H9 (cell line): Measurements from ENCODE around the gene THAP3. TPM values are rescaled to one million over a fixed set of nuclear protein-coding genes. Genes with fewer than 3 reads are reported as not detected.

Experiments
- DNase-seq: peaks from one replicate; pipeline ENCODE4 v3.0.0-alpha.2; 2017
- H2AFZ ChIP-seq: one replicate; pipeline ENCODE4 v1.6.1; 2013; ENCODE audit warnings: mild to moderate bottlenecking, low read length, control low read depth, moderate library complexity
- H2AK5ac ChIP-seq: 2 replicates; pipeline ENCODE4 v1.6.1; 2013; ENCODE audit warnings: low read length, control low read depth, mixed read lengths; ENCODE audit not compliant: insufficient read length
- H2BK120ac ChIP-seq: one replicate; pipeline ENCODE4 v1.6.1; 2013; ENCODE audit warnings: low read depth, mild to moderate bottlenecking, low read length, control low read depth, inconsistent platforms; ENCODE audit not compliant: poor library complexity, severe bottlenecking
- H2BK12ac ChIP-seq: 2 replicates; pipeline ENCODE4 v1.6.1; 2013; ENCODE audit warnings: low read length, control low read depth, mixed read lengths, low read depth; ENCODE audit not compliant: insufficient read length
- H2BK15ac ChIP-seq: 2 replicates; pipeline ENCODE4 v1.6.1; 2013; ENCODE audit warnings: low read depth, low read length, control low read depth
- H2BK20ac ChIP-seq: one replicate; pipeline ENCODE4 v1.6.1; 2013; ENCODE audit warnings: low read depth, mild to moderate bottlenecking, low read length, control low read depth, inconsistent platforms; ENCODE audit not compliant: poor library complexity, severe bottlenecking
- H2BK5ac ChIP-seq: 2 replicates; pipeline ENCODE4 v1.6.1; 2013; ENCODE audit warnings: low read length, control low read depth, mixed read lengths; ENCODE audit not compliant: insufficient read length
- H3K14ac ChIP-seq: 2 replicates; pipeline ENCODE4 v1.6.1; 2013; ENCODE audit warnings: low read length, control low read depth; ENCODE audit not compliant: insufficient read depth
- H3K18ac ChIP-seq: 2 replicates; pipeline ENCODE4 v1.6.1; 2013; ENCODE audit warnings: low read depth, mild to moderate bottlenecking, mixed read lengths, low read length, control low read depth; ENCODE audit not compliant: insufficient read length
- H3K23ac ChIP-seq: 2 replicates; pipeline ENCODE4 v1.6.1; 2013; ENCODE audit warnings: low read length, control low read depth, mixed read lengths, low read depth; ENCODE audit not compliant: insufficient read length
- H3K23me2 ChIP-seq: 2 replicates; pipeline ENCODE4 v1.6.1; 2013; ENCODE audit warnings: low read depth, mild to moderate bottlenecking, mixed read lengths, low read length, control low read depth; ENCODE audit not compliant: insufficient read length, poor library complexity, severe bottlenecking
- H3K27ac ChIP-seq: 2 replicates; pipeline ENCODE4 v1.5.1; 2013; ENCODE audit warnings: low read length, control low read depth, mixed read lengths, low read depth; ENCODE audit not compliant: insufficient read length
- H3K27me3 ChIP-seq: 2 replicates; pipeline ENCODE4 v1.6.1; 2013; ENCODE audit warnings: low read length, control low read depth, inconsistent platforms; ENCODE audit not compliant: insufficient read depth
- H3K4ac ChIP-seq: 2 replicates; pipeline ENCODE4 v1.6.1; 2013; ENCODE audit warnings: low read depth, mild to moderate bottlenecking, control low read depth, inconsistent platforms, low read length, moderate library complexity
- H3K4me1 ChIP-seq: 2 replicates; pipeline ENCODE4 v1.6.1; 2013; ENCODE audit warnings: low read length, control low read depth, inconsistent platforms; ENCODE audit not compliant: insufficient read depth
- H3K4me2 ChIP-seq: 2 replicates; pipeline ENCODE4 v1.6.1; 2013; ENCODE audit warnings: low read length, control low read depth, mixed read lengths; ENCODE audit not compliant: insufficient read length, insufficient read depth
- H3K56ac ChIP-seq: 2 replicates; pipeline ENCODE4 v1.6.1; 2013; ENCODE audit warnings: low read depth, mild to moderate bottlenecking, mixed read lengths, low read length, control low read depth; ENCODE audit not compliant: insufficient read length
- H3K79me1 ChIP-seq: 2 replicates; pipeline ENCODE4 v1.6.1; 2013; ENCODE audit warnings: low read depth, mild to moderate bottlenecking, moderate library complexity, low read length, control low read depth, inconsistent platforms; ENCODE audit not compliant: insufficient read depth, poor library complexity, severe bottlenecking
- H3K79me2 ChIP-seq: 2 replicates; pipeline ENCODE4 v1.6.1; 2013; ENCODE audit warnings: low read length, control low read depth, inconsistent platforms; ENCODE audit not compliant: insufficient read depth
- H3K9ac ChIP-seq: 2 replicates; pipeline ENCODE4 v1.6.1; 2013; ENCODE audit warnings: low read length, control low read depth, mixed read lengths; ENCODE audit not compliant: insufficient read length; ENCODE audit errors: extremely low read depth
- H3K9me3 ChIP-seq: one replicate; pipeline ENCODE4 v1.6.1; 2013; ENCODE audit warnings: low read depth, low read length, inconsistent platforms; ENCODE audit not compliant: control insufficient read depth
- H3T11ph ChIP-seq: one replicate; pipeline ENCODE4 v1.6.1; 2013; ENCODE audit warnings: mild to moderate bottlenecking, low read length, control low read depth, inconsistent platforms
- H4K20me1 ChIP-seq: one replicate; pipeline ENCODE4 v1.6.1; 2013; ENCODE audit not compliant: control insufficient read depth, insufficient read length, insufficient read depth
- H4K5ac ChIP-seq: 2 replicates; pipeline ENCODE4 v1.6.1; 2013; ENCODE audit warnings: low read depth, mild to moderate bottlenecking, mixed read lengths, low read length, control low read depth; ENCODE audit not compliant: insufficient read length
- H4K8ac ChIP-seq: replicated peaks from 2 replicates; pipeline ENCODE4 v1.6.1; 2013; ENCODE audit warnings: low read length, control low read depth, mixed read lengths, low read depth; ENCODE audit not compliant: insufficient read length
- H4K91ac ChIP-seq: 2 replicates; pipeline ENCODE4 v1.6.1; 2013; ENCODE audit warnings: low read depth, mild to moderate bottlenecking, moderate library complexity, mixed read lengths, low read length, control low read depth; ENCODE audit not compliant: insufficient read length
- H3K27ac Mint-ChIP-seq, 3 experiments: 2 replicates in 2 of 3; 3 replicates in 1 of 3; pipeline ENCODE4 v1.8.0; 2020 to 2021; ENCODE audit warnings: mixed read lengths in 3 of 3, mild to moderate bottlenecking in 1 of 3, moderate library complexity in 1 of 3
- H3K27me3 Mint-ChIP-seq: 2 replicates; pipeline ENCODE4 v1.8.0; 2021; ENCODE audit warnings: low read depth, mild to moderate bottlenecking, moderate library complexity, mixed read lengths
- H3K36me3 Mint-ChIP-seq, 3 experiments: 2 replicates in 2 of 3; 3 replicates in 1 of 3; pipeline ENCODE4 v1.8.0; 2020 to 2021; ENCODE audit warnings: low read depth in 3 of 3, mixed read lengths in 3 of 3; ENCODE audit not compliant: insufficient read depth in 1 of 3
- H3K4me1 Mint-ChIP-seq, 2 experiments: 2 replicates each; pipeline ENCODE4 v1.8.0; 2020; ENCODE audit warnings: mixed read lengths in 2 of 2
- H3K4me3 Mint-ChIP-seq, 2 experiments: 2 replicates in 1 of 2; 3 replicates in 1 of 2; pipeline ENCODE4 v1.8.0; 2020 to 2021; ENCODE audit warnings: mild to moderate bottlenecking in 2 of 2, mixed read lengths in 2 of 2, moderate library complexity in 1 of 2
- H3K9me3 Mint-ChIP-seq, 2 experiments: 2 replicates in 1 of 2; 3 replicates in 1 of 2; pipeline ENCODE4 v1.8.0; 2020; ENCODE audit warnings: mild to moderate bottlenecking in 2 of 2, mixed read lengths in 2 of 2, moderate library complexity in 1 of 2
- WGBS: extraction: QIAGEN DNeasy Blood & Tissue Kit; methylation state at CpG from one replicate; pipeline ENCODE4 v1.1.7; 2013; ENCODE audit warnings: missing lambda C conversion rate, low lambda C conversion rate, mixed read lengths; ENCODE audit not compliant: insufficient read length; ENCODE audit errors: extremely low coverage; 5-methylcytosine and 5-hydroxymethylcytosine counted together
- total RNA-seq: library from RNA; stranded (reverse); gene quantifications from 2 replicates; pipeline ENCODE4 v1.2.1, GENCODE V29; 2021
- TF ChIP-seq, protein P1 (sequence below): fragments of 200-600 bp; sonication (generic); conservative IDR thresholded peaks from 3 replicates; pipeline ENCODE4 v1.8.0; 2021; ENCODE audit warnings: antibody characterized with exemption, mild to moderate bottlenecking

THAP3 gene
- total RNA-seq, 1 experiment from 2014 or later: 15.3 TPM

DNA sequence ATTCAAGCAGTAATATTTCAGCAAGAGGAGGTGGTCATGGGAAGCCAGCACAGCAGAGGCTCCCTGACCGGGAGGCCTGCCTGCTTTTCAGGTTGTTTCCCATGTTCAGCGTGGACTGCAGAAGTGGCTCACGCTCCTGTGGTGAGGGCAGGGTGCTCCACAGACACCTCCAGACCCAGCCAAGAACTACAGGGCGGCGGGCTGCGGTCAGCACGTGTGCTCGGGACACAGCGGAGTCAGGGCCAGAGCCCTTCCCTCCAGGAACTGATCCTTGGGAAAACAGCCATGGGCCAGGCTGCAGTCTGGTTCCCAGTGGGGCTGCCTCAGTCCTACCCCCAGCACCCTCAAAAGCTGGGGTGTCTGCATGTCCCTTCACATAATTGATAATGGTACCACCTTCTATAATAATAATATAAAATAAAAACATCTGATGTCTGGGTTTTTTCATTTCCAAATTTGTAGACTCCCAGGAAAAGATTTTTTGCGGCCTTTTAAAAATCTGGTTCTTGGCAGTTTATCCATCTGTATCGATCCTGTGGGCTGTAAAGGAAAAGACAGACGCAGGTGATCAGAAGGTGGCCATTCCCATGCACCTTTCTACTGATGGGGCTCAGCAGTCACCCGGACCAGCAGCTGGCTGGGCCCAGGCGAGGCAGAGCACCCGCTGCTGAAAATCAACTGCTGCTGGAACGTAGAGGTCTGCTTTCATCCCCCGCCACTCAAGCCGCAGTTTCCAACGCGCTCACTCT is 10.7 kb downstream of the THAP3 start:
- no peak overlapping the region for H2BK120ac ChIP-seq
- H3K4me2 ChIP-seq: no peak overlapping the region
- TF ChIP-seq, protein P1, sequence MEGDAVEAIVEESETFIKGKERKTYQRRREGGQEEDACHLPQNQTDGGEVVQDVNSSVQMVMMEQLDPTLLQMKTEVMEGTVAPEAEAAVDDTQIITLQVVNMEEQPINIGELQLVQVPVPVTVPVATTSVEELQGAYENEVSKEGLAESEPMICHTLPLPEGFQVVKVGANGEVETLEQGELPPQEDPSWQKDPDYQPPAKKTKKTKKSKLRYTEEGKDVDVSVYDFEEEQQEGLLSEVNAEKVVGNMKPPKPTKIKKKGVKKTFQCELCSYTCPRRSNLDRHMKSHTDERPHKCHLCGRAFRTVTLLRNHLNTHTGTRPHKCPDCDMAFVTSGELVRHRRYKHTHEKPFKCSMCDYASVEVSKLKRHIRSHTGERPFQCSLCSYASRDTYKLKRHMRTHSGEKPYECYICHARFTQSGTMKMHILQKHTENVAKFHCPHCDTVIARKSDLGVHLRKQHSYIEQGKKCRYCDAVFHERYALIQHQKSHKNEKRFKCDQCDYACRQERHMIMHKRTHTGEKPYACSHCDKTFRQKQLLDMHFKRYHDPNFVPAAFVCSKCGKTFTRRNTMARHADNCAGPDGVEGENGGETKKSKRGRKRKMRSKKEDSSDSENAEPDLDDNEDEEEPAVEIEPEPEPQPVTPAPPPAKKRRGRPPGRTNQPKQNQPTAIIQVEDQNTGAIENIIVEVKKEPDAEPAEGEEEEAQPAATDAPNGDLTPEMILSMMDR: no peak
- no peak overlapping the region for H3K56ac ChIP-seq
- no CpG with 5 or more reads among the region's 20 CpGs for WGBS
- no peak overlapping the region for H3K18ac ChIP-seq
- Mint-ChIP-seq H3K4me1 (no peaks in the 10 kb centered on the region), H3K36me3 (peaks cover 25 to 85% (median 70%) of the 10 kb centered on the region in 3 experiments), H3K4me3 (no peak overlapping the region), H3K27me3 (no peaks in the 10 kb centered on the region; the same call in 1 of the 2 replicates), H3K9me3 (no peaks in the 10 kb centered on the region), H3K27ac (no peak overlapping the region)
- H3K27ac ChIP-seq: no peak overlapping the region
- no peak overlapping the region for H4K8ac ChIP-seq
- H2BK15ac ChIP-seq: no peak overlapping the region
- H4K5ac ChIP-seq: no peak overlapping the region
- no peaks in the 10 kb centered on the region for H3K9me3 ChIP-seq
- no peak overlapping the region for H2BK20ac ChIP-seq
- H4K20me1 ChIP-seq: no peaks in the 10 kb centered on the region
- H3K4ac ChIP-seq: no peak overlapping the region
- H4K91ac ChIP-seq: no peak overlapping the region
- H3K4me1 ChIP-seq: no peaks in the 10 kb centered on the region
- H2AFZ ChIP-seq: no peak overlapping the region
- no peaks in the 10 kb centered on the region for H3K79me1 ChIP-seq
- no peak overlapping the region for H3K23ac ChIP-seq
- H3K9ac ChIP-seq: no peak overlapping the region
- no peaks in the 10 kb centered on the region for H3K23me2 ChIP-seq
- H2AK5ac ChIP-seq: no peak overlapping the region
- H2BK12ac ChIP-seq: no peak overlapping the region
- H3K14ac ChIP-seq: no peak overlapping the region
- H3T11ph ChIP-seq: no peak overlapping the region
- H3K27me3 ChIP-seq: no peaks in the 10 kb centered on the region
- no peaks in the 10 kb centered on the region for H3K79me2 ChIP-seq
- H2BK5ac ChIP-seq: no peak overlapping the region
- DNase-seq: no peak
